ENCODE results near the gene GPD1. TPM values are rescaled to one million over a fixed set of nuclear protein-coding genes. Genes with fewer than 3 reads are reported as not detected.
A peak's percentile ranks its signal among the peaks of the same experiment; 100 is the strongest.

GPD1 gene
- total RNA-seq, 4 donors from 2014 or later, result 5.1 to 10.6 (median 7.1) TPM

DNA sequence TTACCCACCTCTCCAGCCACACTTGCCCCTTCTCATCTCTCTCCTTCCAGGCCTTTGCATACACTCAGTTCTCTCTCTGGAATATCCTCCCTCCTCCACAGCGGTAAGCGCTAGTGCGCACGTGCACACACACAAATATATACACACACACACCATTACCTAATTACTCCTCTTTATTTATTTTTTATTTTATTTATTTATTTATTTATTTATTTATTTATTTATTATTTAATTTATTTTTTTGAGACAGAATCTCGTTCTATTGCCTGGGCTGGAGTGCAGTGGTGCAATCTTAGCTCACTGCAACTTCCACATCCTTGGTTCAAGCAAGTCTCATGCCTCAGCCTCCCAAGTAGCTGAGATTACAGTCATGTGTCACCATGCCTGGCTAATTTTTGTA is 34.7 kb upstream of the GPD1 start:
- Histone ChIP-seq H3K27me3 (no peaks in the 10 kb centered on the region), H3K9me3 (no peaks in the 10 kb centered on the region), H3K36me3 (no peaks in the 10 kb centered on the region), H3K27ac (no peak overlapping the region), H3K4me3 (replicated peaks in 1 of 3) (no peak overlapping the region), H3K4me1 (peaks cover 0 to 4% of the 10 kb centered on the region in 2 donors)
- intact Hi-C loops (cut with DNase I), result no loop called here
- WGBS, 2 donors, result 94% methylated on average over 5 of the region's 5 CpGs
- TF ChIP-seq POLR2A (IDR thresholded peaks at IDR 0.05), result no peak
- TF ChIP-seq, protein P1, sequence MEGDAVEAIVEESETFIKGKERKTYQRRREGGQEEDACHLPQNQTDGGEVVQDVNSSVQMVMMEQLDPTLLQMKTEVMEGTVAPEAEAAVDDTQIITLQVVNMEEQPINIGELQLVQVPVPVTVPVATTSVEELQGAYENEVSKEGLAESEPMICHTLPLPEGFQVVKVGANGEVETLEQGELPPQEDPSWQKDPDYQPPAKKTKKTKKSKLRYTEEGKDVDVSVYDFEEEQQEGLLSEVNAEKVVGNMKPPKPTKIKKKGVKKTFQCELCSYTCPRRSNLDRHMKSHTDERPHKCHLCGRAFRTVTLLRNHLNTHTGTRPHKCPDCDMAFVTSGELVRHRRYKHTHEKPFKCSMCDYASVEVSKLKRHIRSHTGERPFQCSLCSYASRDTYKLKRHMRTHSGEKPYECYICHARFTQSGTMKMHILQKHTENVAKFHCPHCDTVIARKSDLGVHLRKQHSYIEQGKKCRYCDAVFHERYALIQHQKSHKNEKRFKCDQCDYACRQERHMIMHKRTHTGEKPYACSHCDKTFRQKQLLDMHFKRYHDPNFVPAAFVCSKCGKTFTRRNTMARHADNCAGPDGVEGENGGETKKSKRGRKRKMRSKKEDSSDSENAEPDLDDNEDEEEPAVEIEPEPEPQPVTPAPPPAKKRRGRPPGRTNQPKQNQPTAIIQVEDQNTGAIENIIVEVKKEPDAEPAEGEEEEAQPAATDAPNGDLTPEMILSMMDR (IDR thresholded peaks at IDR 0.05), result no peak
- no peak for DNase-seq

DNA sequence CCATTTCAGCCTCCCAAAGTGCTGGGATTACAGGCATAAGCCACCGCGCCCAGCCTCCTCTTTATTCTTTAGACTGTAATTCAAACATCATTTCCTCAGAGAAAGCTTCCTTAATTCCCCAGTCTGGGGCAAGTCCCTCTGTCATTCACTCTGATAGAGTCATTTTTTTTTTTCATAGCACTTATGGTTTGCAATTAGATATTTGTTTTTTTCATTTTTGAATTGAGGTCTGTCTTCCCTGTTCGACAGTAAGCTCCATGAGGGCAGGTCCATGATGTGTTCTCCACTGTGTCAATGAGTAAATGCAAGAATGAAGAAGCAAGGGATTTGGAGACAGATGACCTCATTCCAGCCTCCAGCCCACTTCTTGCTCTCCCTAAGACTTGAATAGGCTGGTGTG is 34.3 kb upstream of the GPD1 start:
- no peaks in the 10 kb centered on the region for H3K9me3 ChIP-seq
- H3K27ac ChIP-seq, result no peak overlapping the region
- no peak for TF ChIP-seq POLR2A (IDR thresholded peaks at IDR 0.05)
- TF ChIP-seq, protein P1 (IDR thresholded peaks at IDR 0.05), result no peak
- no peaks in the 10 kb centered on the region for H3K36me3 ChIP-seq
- intact Hi-C loops (cut with DNase I), result no loop called here
- H3K4me1 ChIP-seq, result peaks cover 0 to 4% of the 10 kb centered on the region in 2 donors
- H3K4me3 ChIP-seq (replicated peaks in 1 of 3), result no peak overlapping the region
- WGBS, 2 donors, result 98 to 99% methylated on average over 3 of the region's 3 CpGs
- DNase-seq, result no peak
- H3K27me3 ChIP-seq, result no peaks in the 10 kb centered on the region

DNA sequence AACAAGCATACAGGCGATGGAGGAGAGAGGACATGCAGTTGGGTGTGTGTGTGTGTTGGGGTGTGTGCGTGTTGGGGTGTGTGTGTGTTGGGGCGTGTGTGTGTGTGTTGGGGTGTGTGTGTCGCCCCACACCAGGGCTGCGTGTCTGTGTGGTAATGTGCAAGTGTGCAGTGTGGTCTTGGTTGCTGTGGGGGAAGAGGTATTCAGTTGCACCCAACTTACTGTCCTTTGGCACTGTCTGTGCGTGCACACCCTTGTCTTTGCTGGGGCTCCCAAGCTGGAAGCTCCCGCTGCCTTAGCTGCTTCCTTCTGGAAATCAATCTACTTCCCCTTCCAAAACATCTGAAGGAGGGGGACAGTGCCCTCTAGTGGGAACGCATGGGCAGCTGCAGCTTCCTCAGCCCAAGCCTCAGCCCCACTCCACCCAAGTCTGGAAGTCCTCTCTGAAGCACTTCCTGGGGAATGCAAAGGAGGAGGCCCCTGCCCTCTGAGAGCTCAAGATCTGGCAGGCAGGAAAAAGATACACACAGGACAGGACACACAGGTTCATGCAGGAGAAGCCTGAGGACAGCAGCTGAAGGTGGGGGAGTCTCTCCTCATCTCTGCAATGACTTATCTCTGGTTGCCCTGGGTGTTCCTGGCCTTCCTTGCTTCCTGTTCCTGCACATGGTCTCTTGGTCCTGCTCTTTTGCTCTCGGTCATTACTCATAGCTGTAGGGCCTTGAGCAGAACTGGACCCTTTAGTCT is 33.3 kb upstream of the GPD1 start:
- H3K36me3 ChIP-seq, result no peaks in the 10 kb centered on the region
- no peak overlapping the region for H3K27ac ChIP-seq
- no peaks in the 10 kb centered on the region for H3K27me3 ChIP-seq
- peaks cover 0 to 4% of the 10 kb centered on the region in 2 donors for H3K4me1 ChIP-seq
- TF ChIP-seq, protein P1 (IDR thresholded peaks at IDR 0.05), result peak; percentile 60 to 96 (median 82)
- no peak for TF ChIP-seq POLR2A (IDR thresholded peaks at IDR 0.05)
- no peaks in the 10 kb centered on the region for H3K9me3 ChIP-seq
- WGBS, 2 donors, result 39 to 49% methylated on average over 8 to 9 of the region's 9 CpGs
- H3K4me3 ChIP-seq (replicated peaks in 1 of 3), result no peak overlapping the region
- peak; percentile 69 to 81 for DNase-seq
- intact Hi-C loops (cut with DNase I), result loop anchor here (5.0 to 10.0 kb wide), 3 partner anchors 103 to 293 kb away; no protein-coding TSS in a partner anchor

DNA sequence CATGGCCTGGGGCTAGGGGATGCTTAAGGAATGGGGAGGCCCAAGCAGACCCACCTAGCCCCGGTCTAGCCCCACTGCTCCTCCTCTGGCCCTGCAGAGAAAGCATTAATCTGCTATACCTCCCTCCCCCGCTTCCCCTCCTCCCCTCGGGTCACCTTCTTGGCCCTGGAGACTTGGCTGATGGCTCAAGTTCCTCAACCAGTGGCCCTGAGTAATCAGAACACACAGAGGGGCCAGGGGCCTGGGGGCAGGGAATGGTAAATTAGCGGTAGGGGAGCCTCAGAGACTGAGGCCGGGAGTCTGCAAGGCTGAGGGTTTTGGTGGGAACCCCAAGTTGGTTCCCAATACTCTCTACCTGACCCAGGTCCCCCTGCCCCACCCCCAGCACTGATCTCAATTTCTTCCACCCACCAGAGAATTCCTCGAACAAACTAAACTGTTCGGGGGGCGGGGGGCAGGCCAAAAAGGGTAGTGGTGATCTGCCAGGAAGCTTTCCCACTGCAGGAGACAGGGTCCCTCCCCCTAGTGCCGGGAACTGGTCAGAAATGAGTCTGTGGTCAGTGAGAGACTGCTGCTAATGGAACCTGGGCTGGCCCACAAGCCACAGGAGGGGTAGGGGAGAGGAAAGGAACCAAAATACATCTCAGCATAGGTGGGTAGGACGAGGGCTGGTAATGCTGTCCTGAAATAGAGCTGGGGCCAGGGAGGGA is 31.5 kb upstream of the GPD1 start:
- no peak for DNase-seq
- whole genome bisulfite sequencing, 2 donors, result 68 to 69% methylated on average over 9 to 10 of the region's 10 CpGs
- H3K27ac ChIP-seq, result no peak overlapping the region
- TF ChIP-seq, protein P1 (IDR thresholded peaks at IDR 0.05), result no peak
- TF ChIP-seq POLR2A (IDR thresholded peaks at IDR 0.05), result no peak
- H3K36me3 ChIP-seq, result no peaks in the 10 kb centered on the region
- intact Hi-C loops (cut with DNase I), result loop anchor here (5.0 to 10.0 kb wide), 3 partner anchors 105 to 295 kb away; no protein-coding TSS in a partner anchor
- H3K9me3 ChIP-seq, result no peaks in the 10 kb centered on the region
- no peaks in the 10 kb centered on the region for H3K27me3 ChIP-seq
- H3K4me3 ChIP-seq (replicated peaks in 1 of 3), result no peak overlapping the region
- H3K4me1 ChIP-seq, result peaks cover 0 to 4% of the 10 kb centered on the region in 2 donors

DNA sequence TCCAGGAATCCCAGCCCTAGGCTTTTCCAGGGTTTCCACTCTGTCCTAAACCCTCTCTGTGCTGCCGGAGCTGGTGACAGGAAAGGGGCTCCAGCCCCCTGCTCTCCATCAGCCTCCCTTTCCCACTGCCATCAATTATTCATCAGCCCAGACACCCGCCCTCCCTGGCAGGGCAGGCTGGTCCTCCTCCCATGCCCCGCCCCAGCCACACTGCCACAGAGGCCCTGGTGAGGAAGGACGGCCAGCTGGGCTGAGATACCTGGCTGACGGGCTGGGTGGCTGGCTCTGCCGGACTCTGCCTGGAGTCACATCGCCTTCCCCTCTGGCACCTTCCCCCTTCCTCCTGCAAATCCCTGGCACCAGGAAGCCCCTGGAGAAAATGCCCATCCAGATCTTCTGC is 30.6 kb upstream of the GPD1 start:
- intact Hi-C loops (cut with DNase I), result loop anchor here (5.0 to 10.0 kb wide), 3 partner anchors 106 to 296 kb away; no protein-coding TSS in a partner anchor
- Histone ChIP-seq H3K4me1 (peaks cover 0 to 4% of the 10 kb centered on the region in 2 donors), H3K4me3 (replicated peaks in 1 of 3) (no peak overlapping the region), H3K27ac (no peak overlapping the region), H3K9me3 (no peaks in the 10 kb centered on the region), H3K36me3 (no peaks in the 10 kb centered on the region), H3K27me3 (no peaks in the 10 kb centered on the region)
- WGBS, 2 donors, result 84 to 89% methylated on average over 5 to 7 of the region's 7 CpGs
- no peak for TF ChIP-seq POLR2A (IDR thresholded peaks at IDR 0.05)
- TF ChIP-seq, protein P1 (IDR thresholded peaks at IDR 0.05), result no peak
- DNase-seq, result no peak
